Stimulated activated CD4-positive, alpha-beta T cell treated with anti-CD3 and anti-CD28 coated beads, Interleukin-12 subunit alpha, Interleukin-12 subunit beta, amount 100 ng/mL, for 48 hours (primary cell): Measurements from ENCODE around the gene HOXC12.

Source experiments
- DNase-seq, 3 donors: peaks; one replicate each; pipeline ENCODE4 v3.0.0-alpha.2; 2020; ENCODE audit warnings: low read depth in 2 of 3, low spot score in 1 of 3

The HOXC12 gene

GRCh38 chr12:54006559-54007220, 52.0 kb downstream of the HOXC12 start:
- no peak for DNase-seq

- no peak for DNase-seq
Measured at GRCh38 chr12:54007538-54008259, 53.0 kb downstream of the HOXC12 start.

GRCh38 chr12:54008260-54008552, 53.5 kb downstream of the HOXC12 start:
- DNase-seq: no peak
